Hepatocyte (in vitro differentiated cells): ENCODE results near the gene FBXO8.

ENCODE experiments used
- CTCF ChIP-seq: fragments of 200-600 bp; sonication (generic); IDR thresholded peaks from 2 replicates; pipeline ENCODE4 v1.5.1; 2016; ENCODE audit warnings: antibody characterized with exemption, mild to moderate bottlenecking; ENCODE audit not compliant: poor library complexity
- EZH2 ChIP-seq: fragments of 200-600 bp; sonication (generic); IDR thresholded peaks from 2 replicates; pipeline ENCODE4 v1.6.1; 2016; ENCODE audit warnings: antibody characterized with exemption, mild to moderate bottlenecking, borderline replicate concordance

- TF ChIP-seq CTCF (no peak), EZH2 (no peak)
These were observed 41.3 kb upstream of the FBXO8 start for GRCh38 chr4:174324725-174325124.
